Activated CD4-positive, alpha-beta T cell treated with anti-CD3 and anti-CD28 coated beads, Interleukin-2, amount 50 U/mL, for 4 hours (primary cell): ENCODE measurements around the gene SERPINA12.
"Not testable (repeated sequence)": the region's sequence is repeated elsewhere in the genome, so short reads cannot be mapped to it uniquely, and the experiment has no call there.

Experiments
- DNase-seq, 2 experiments: peaks; one replicate each; pipeline ENCODE4 v3.0.0-alpha.2; 2020

SERPINA12 gene

DNA sequence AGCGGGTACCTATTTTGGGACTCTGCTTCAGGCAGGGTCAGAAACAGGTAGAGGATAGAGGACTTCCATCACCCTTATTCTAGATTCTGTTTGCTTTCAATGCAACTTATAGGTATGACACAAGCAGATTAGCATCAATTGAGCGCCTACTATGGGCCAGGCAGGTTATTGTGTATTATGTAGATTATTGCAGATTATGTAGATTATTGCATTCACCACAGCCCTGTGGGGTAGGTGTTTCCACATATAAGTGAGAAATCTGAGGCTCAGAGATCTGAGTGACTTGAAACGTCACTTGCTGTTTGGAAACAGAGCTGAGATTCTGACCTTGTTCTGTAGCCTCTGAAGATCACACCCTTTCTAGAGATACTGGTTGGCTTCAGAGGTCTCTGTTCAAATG, 26.2 kb upstream of the SERPINA12 start:
- no peak for DNase-seq

GRCh38 chr14:94532447-94532846, 23.2 kb upstream of the SERPINA12 start:
- DNase-seq = no peak

DNA sequence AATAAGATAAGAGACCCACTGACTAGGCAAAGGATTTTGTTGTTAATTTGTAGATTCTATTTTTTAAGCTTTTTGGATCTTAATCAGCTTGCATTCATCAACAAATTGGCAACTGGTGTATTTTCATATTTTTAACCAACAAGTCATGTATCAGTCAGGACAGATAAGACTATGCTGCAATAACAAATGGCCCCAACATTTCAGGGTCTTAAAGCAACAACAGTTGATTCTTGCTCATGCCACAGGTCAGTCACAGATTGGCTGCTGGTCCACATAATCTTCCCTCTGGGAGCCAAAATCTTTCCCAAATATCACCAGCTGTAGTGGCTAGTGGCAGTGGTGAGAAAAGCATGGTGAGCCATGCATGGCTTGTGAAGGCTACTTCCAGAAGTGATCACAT, 21.9 kb upstream of the SERPINA12 start:
- no peak for DNase-seq

- DNase-seq = no peak
Observed at GRCh38 chr14:94524093-94524492, 14.8 kb upstream of the SERPINA12 start.

DNA sequence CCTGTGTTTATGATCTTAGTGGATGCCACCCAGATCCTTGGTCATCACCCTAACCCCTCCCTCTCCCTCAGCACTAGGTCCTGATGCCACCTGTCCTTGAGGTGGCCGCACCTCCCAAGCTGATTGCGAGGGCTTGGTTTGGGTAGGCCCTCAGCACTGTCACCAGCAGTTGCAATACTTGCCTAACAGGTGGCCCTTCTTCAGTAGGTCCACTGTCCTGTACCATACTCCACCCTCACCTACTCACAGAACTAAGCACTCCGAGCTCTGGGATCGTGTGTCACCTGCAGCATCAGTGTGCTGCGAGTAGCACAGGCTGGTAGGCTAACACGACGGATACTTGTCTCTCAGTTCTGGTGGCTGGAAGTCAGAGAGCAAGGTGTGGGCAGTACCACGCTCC, 14.0 kb upstream of the SERPINA12 start:
- DNase-seq = no peak

DNA sequence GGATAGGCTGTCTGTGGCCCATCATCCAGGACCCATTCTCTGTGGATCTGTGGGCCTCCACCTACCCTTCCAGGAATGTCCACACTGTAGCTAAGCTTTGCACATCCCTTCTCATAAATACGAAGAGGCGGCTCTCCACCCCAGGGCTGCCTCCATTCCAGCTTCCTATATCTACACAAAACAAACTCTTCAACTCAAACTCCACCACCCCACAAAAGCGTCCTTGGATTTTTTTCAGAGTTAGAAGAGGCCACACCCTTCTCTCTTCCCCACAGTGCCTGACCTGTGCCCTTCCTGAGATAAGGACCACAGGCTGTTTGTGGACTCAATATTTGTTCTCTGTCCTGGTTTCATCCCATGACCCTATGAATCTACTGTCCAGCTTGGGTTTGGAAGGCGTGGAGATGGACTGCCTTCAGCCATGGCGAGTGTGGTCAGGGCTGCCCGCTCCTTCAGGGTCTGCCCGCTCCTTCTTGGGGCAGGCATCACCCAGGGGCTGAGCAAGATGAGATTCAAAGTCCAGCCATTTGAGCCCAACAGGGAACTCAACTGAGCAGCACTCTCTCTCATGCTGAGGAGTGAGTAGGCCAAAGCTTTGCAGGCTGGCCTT, 13.0 kb upstream of the SERPINA12 start:
- no peak for DNase-seq

- no peak for DNase-seq
Observed at GRCh38 chr14:94521375-94522114, 12.3 kb upstream of the SERPINA12 start.

- no peak for DNase-seq
Observed at GRCh38 chr14:94517641-94518257, 8.5 kb upstream of the SERPINA12 start.

DNA sequence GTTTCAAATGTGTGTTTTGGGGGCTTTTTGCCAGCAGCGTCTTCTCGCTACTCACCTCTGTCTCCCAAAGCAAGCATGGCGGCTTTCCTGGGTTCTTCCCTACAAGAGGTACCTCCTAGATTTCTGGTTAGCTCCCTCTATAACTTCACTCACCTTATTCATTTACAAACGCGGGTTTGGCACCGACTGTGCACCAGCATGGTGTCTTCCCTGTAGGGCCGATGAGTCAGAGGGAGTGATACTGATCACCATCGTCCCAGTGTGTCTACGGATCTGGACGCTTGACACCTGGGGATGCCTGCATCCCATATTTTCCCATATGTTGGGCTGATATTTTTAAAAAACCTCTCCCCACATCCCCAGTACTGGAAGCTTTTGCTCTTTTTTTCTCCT, 8.0 kb upstream of the SERPINA12 start:
- DNase-seq = no peak

GRCh38 chr14:94515856-94516255, 6.6 kb upstream of the SERPINA12 start:
- DNase-seq = no peak

DNA sequence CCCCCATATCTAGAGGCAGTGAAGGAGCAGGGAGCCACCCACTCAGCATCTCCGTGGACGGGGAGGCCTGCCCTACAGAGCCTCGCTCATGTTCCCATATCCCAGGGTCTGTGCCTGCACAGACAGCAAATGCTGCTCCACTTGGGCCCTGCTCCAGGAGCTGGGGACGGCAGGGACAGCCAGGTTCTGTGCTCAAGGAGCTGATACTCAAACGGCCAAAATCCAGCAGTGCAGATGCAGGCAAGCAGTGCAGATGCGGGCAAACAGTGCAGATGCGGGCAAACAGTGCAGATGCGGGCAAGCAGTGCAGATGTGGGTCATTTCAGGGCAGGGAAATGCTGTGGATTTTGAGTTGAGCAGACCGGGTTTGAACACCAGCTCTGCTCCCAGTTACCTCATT, 6.2 kb upstream of the SERPINA12 start:
- DNase-seq = no peak

GRCh38 chr14:94514351-94514750, 5.1 kb upstream of the SERPINA12 start:
- no peak for DNase-seq

- DNase-seq = not testable (repeated sequence)
Observed at GRCh38 chr14:94510481-94510880, 1.2 kb upstream of the SERPINA12 start.

DNA sequence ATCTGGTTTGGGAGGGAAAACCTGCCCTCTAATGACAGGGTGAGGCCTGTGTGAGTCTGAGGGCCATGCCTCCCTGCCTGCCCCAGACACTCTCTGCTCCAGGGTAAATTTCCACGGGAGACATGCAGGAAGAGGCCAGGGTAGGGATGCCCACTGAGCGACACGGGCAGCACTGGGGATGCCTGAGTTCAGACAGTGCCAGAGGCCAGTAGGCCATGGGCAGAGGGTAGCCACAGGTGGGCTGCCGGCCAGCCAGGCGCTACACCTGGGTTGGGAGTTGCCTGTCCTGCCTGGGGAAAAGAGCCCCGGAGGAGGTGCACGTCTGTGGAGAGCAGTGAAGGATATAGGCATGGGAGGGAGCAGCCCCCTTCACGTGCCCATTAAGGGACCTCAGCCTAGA, 3.6 kb downstream of the SERPINA12 start:
- no peak for DNase-seq

DNA sequence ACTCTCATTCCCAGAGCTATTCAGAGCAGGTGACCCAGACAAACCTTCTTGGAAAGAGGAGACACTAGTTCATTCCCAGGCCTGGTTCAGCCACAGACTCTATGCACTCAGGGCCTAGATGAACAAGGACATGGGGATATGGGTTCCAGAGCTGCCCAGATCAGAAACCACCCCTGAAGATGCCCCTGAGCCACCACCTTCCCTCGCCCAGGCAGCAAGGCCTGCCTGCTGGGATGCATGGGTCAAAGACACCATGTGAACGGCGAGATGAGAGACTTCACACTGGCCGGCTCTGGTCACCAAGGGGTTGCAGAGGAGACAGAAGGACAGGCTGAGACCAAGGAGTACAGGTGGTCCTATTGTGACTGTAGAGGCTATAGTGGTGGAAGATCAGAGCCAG, 4.1 kb downstream of the SERPINA12 start:
- no peak for DNase-seq

DNA sequence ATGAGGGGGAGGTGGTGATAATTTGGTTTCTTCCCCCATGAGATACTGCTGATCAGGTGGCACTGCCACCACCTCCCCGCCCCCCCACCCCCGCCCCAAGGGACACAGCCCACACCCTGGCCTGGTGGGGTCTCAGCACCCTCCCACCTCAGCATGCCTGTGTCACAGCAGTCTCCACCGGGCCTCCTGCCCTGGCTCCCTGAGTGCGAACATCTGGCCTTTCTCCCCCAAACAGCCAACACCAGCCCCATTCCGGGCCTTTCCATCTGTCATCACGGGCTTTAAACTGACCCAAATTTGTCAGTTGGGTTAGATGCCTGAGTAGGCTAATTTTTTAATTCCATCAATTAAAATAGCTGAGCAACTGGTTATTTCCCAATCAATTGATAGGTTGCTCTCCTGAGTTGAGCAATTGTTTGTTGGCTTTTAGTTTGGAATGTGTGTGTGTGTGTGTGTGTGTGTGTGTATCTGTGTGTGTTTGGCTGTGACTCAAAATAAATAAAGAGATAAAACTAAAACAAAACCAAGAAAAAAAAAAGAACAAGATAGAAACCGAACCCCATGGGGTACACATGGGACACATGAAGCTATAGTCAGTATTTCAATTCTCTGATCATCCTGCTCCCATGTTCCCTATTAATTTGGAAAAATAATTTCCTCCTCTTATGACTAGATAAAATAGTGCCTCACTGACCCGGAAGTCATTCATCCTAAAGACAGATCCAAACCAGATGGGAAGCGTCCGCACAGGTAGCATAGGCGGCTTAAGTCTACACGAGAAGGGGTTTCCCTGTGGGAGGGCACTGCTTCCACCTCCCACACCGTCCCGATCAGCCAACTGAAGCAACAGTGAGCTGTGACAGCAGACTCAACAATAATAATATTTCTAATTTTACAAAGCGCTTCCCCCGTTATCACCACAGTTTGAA, 7.4 kb downstream of the SERPINA12 start:
- DNase-seq = no peak

DNA sequence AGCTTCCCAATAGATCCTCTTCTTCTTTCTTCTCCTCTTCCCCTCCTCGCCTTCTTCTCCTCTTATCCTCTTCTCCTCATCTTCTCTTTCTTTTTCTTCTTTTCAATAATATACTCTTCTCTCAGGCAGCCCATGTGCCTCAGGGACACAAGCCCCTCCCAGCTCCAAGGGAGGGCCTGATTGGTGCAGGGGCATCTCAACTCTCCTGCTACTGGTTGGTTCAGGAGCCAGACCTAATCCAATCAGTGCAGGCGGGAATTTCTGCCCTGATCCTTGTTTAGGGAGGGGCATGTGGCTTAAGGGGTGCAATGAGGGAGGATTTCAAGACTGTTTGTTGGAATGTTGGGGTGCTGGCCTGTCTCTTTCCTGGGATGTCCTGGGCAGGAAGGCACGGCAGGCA, 9.0 kb downstream of the SERPINA12 start:
- DNase-seq = no peak

GRCh38 chr14:94499673-94500072, 9.6 kb downstream of the SERPINA12 start:
- no peak for DNase-seq

DNA sequence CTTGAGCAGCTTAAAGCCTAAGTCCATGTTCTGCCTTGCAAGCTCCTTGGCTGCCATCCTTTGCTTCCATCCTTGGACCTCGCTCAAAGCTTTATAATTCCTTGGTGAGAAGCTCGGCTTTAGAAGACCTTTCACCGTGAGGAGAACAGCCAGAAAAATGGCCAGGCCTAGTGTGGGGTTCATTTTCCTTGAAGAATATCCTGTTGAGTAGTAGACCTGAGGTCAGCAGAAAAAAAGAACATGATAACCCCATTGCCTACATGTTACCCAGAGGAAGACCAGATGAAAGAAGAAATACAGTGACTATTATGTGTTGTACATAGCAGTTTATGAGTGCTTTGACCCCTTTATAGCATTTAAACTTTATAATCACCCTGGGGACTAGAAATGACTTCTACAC, 11.1 kb downstream of the SERPINA12 start:
- no peak for DNase-seq

GRCh38 chr14:94494085-94494484, 15.2 kb downstream of the SERPINA12 start:
- no peak for DNase-seq

GRCh38 chr14:94491511-94491910, 17.8 kb downstream of the SERPINA12 start:
- DNase-seq = no peak

- no peak for DNase-seq
Observed at GRCh38 chr14:94489336-94489735, 19.9 kb downstream of the SERPINA12 start.

DNA sequence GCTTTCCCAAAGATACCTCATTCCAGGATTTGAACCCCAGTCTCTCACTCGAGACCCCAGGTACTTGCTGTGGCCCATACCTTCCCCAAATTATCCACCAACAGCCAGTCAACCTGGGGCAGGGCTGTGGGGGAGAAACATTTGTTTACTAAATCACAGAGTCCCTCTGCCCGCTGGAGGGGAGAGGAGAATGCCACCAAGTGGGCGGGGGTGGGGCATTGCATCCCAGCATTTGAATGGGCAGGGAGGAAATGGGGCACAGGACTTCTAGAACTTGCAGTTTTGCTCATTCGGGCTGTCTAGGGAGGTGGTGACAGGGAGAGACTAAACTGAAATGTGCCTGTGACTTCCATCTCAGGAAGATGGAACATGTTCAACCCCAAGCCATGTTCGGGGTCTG, 22.4 kb downstream of the SERPINA12 start:
- no peak for DNase-seq
